Progenitor cell of endocrine pancreas (in vitro differentiated cells): Measurements from ENCODE around the gene TSSK3. TPM values are rescaled to one million over a fixed set of nuclear protein-coding genes. Genes with fewer than 3 reads are reported as not detected.
"Not testable (repeated sequence)": the region's sequence is repeated elsewhere in the genome, so short reads cannot be mapped to it uniquely, and the experiment has no call there.

ENCODE experiments used
- DNase-seq: peaks from one replicate; pipeline ENCODE4 v3.0.0; 2021; ENCODE audit warnings: low spot score; ENCODE audit not compliant: unreplicated experiment
- H3K27ac Mint-ChIP-seq: 2 replicates; pipeline ENCODE4 v1.8.0; 2021; ENCODE audit warnings: mild to moderate bottlenecking, moderate library complexity, mixed read lengths
- H3K27me3 Mint-ChIP-seq: 2 replicates; pipeline ENCODE4 v1.8.0; 2021; ENCODE audit warnings: mixed read lengths
- H3K36me3 Mint-ChIP-seq: 2 replicates; pipeline ENCODE4 v1.8.0; 2022; ENCODE audit warnings: mixed read lengths; ENCODE audit not compliant: insufficient read depth
- H3K4me1 Mint-ChIP-seq: 2 replicates; pipeline ENCODE4 v1.8.0; 2021; ENCODE audit warnings: low read depth, mixed read lengths
- H3K4me3 Mint-ChIP-seq: 2 replicates; pipeline ENCODE4 v1.8.0; 2021; ENCODE audit warnings: low read depth, mild to moderate bottlenecking, moderate library complexity, mixed read lengths
- H3K9me3 Mint-ChIP-seq: 2 replicates; pipeline ENCODE4 v1.8.0; 2021; ENCODE audit warnings: low read depth, mixed read lengths
- total RNA-seq: library from RNA; stranded (reverse); gene quantifications from 2 replicates; pipeline ENCODE4 v1.2.1, GENCODE V29; 2021
- TF ChIP-seq, protein P1 (sequence below): fragments of 200-600 bp; sonication (generic); IDR thresholded peaks from one replicate; pipeline ENCODE4 v1.5.0; 2021; ENCODE audit warnings: antibody characterized with exemption, mild to moderate bottlenecking; ENCODE audit not compliant: unreplicated experiment

TSSK3 gene
- total RNA-seq, 1 donor from 2014 or later = 3.9 TPM

DNA sequence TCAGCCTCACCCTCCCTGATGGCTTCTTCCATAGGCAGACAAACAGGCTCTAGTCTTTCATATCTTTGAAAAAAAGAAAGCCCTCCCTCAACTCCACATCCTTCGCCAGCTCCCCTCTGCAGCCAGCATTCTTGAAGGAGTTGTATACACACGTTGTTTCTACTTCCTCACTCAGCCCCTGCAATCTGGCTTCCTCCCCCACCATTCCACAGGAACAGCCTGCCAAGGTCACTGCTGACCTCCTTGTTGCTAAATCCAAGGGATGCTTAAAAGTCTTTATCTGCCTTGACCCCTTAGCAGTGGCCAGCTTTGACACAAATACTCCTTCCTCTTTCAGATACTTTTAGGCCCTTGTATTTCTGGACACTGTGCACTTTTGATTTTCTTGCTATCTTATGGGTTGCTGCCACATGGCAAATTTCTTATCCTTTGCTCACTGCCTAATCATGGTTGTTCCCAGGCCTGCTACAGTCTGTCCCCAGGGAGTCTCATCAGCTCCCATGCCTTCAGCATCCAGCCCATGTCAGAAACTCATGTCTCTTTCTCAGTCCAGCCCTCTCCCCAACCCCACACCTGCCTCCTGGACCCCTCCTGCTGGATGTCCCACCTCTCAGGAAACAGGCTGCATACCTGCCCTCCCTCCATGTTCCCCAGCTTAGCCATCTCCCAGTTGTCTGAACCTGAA is 8.3 kb upstream of the TSSK3 start:
- peak overlapping the region; percentile 65 for H3K27ac Mint-ChIP-seq
- DNase-seq = no peak
- no peaks in the 10 kb centered on the region for H3K9me3 Mint-ChIP-seq
- H3K4me3 Mint-ChIP-seq = no peak overlapping the region
- TF ChIP-seq, protein P1, sequence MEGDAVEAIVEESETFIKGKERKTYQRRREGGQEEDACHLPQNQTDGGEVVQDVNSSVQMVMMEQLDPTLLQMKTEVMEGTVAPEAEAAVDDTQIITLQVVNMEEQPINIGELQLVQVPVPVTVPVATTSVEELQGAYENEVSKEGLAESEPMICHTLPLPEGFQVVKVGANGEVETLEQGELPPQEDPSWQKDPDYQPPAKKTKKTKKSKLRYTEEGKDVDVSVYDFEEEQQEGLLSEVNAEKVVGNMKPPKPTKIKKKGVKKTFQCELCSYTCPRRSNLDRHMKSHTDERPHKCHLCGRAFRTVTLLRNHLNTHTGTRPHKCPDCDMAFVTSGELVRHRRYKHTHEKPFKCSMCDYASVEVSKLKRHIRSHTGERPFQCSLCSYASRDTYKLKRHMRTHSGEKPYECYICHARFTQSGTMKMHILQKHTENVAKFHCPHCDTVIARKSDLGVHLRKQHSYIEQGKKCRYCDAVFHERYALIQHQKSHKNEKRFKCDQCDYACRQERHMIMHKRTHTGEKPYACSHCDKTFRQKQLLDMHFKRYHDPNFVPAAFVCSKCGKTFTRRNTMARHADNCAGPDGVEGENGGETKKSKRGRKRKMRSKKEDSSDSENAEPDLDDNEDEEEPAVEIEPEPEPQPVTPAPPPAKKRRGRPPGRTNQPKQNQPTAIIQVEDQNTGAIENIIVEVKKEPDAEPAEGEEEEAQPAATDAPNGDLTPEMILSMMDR = no peak
- no peaks in the 10 kb centered on the region for H3K27me3 Mint-ChIP-seq
- H3K4me1 Mint-ChIP-seq = peaks cover 13% of the 10 kb centered on the region
- peaks cover 2% of the 10 kb centered on the region for H3K36me3 Mint-ChIP-seq

DNA sequence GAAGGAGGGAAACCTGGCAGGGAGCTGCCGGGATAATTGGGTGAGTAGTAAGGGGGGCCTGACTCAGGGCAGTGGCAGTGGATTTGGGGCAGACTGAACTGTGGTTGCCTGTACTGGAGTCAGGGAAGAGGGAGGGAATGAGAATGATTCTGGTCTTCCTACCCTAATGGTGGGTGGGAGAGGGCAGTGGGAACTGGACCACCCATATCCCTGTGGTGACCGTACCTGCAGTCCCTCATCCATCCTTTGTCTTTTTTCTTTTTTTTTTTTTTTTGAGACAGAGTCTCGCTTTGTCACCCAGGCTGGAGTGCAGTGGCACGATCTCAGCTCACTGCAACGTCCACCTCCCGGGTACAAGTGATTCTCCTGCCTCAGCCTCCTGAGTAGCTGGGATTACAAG is 6.6 kb upstream of the TSSK3 start:
- not testable (repeated sequence) for H3K27ac Mint-ChIP-seq, DNase-seq, H3K27me3 Mint-ChIP-seq, H3K36me3 Mint-ChIP-seq, H3K4me3 Mint-ChIP-seq, H3K9me3 Mint-ChIP-seq
- H3K4me1 Mint-ChIP-seq = peaks cover 13% of the 10 kb centered on the region

DNA sequence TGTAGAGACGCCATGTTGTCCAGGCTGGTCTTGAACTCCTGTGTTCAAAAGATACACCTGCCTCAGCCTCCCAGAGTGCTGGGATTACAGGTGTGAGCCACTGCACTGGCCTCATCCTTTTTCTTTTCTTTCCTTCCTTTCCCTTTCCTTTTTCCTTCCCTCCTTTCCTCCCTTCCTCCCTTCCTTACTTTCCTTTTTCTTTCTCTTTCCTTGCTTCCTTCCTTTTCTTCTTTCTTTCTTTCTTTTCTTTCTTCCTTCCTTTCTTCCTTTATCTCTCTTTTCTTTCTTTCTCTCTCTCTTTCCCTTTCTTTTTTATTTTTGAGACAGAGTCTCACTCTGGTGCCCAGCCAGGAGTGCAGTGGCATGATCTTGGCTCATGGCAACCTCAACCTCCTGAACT is 5.9 kb upstream of the TSSK3 start:
- Mint-ChIP-seq H3K9me3 (no peaks in the 10 kb centered on the region), H3K36me3 (peaks cover 7% of the 10 kb centered on the region), H3K27ac (no peak overlapping the region), H3K27me3 (peaks cover 6% of the 10 kb centered on the region), H3K4me1 (peaks cover 14% of the 10 kb centered on the region), H3K4me3 (no peak overlapping the region)
- no peak for DNase-seq
- TF ChIP-seq, protein P1 = no peak

DNA sequence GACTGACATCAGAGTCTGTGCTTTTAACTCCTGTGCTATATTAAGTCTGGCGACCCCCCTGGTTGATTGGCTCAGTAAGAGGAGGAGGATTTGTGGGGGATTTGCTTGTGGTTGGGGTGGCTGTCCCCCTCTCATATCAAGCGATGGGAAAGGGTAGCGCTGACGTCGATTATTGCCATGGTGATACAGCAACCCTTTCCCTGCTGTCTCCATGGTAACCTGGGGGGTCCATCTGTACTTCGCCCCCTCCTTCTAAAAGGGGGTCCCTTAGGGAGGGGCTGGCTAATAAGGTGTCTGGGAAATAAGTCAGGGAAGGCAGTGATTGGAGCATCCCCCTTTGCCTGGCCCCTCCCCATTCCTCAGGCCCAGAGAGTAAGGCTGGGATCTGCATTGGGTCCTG is 4.7 kb upstream of the TSSK3 start:
- H3K4me3 Mint-ChIP-seq = no peak overlapping the region
- H3K4me1 Mint-ChIP-seq = peaks cover 14% of the 10 kb centered on the region
- H3K27me3 Mint-ChIP-seq = peaks cover 9% of the 10 kb centered on the region
- H3K27ac Mint-ChIP-seq = no peak overlapping the region
- no peak for DNase-seq
- TF ChIP-seq, protein P1 = no peak
- H3K9me3 Mint-ChIP-seq = no peaks in the 10 kb centered on the region
- H3K36me3 Mint-ChIP-seq = peaks cover 9% of the 10 kb centered on the region

DNA sequence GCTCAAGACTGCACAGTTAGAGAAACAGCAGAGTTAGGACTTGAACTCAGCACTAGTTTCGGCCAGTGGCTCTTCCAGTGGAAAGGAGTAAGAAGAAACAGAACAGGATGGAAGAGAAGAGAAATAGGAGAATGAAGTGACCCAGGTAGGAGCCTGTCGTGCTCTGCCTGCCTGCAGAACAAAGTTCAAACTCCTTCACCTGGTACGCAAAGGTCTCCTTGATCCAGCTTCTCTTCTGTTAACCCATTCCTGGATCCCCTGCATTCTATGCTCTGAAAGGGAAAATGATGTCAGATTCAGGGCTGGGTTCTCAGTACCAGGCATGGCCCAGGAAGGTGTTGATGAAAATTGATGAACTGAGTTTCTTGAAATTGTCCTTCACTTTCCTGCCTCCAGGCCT is 3.9 kb upstream of the TSSK3 start:
- peaks cover 10% of the 10 kb centered on the region for H3K36me3 Mint-ChIP-seq
- DNase-seq = no peak
- peaks cover 10% of the 10 kb centered on the region for H3K27me3 Mint-ChIP-seq
- H3K27ac Mint-ChIP-seq = no peak overlapping the region
- no peak overlapping the region for H3K4me3 Mint-ChIP-seq
- TF ChIP-seq, protein P1 = no peak
- peaks cover 12% of the 10 kb centered on the region for H3K4me1 Mint-ChIP-seq
- no peaks in the 10 kb centered on the region for H3K9me3 Mint-ChIP-seq

DNA sequence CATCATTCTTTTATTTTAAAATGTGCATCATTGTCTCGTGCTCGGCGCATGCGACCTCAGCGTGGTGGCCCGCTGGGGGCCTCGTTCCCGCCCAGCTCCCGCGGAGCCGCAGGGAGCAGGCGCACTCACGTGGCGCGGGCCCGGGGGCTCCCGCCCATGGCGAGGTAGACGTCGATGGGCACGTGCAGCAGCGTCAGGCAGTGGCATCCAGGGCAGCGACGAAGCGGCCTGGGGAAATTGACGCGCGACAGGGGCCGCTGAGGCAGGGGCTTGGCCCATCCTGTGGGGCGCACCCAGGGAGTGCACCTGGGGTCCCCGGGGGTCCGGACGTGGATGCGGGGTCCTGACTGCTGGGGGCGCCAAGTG is 1.0 kb upstream of the TSSK3 start:
- H3K27me3 Mint-ChIP-seq = peaks cover 10% of the 10 kb centered on the region
- DNase-seq = no peak
- peaks cover 11% of the 10 kb centered on the region for H3K36me3 Mint-ChIP-seq
- TF ChIP-seq, protein P1 = no peak
- H3K4me1 Mint-ChIP-seq = peaks cover 6% of the 10 kb centered on the region
- no peaks in the 10 kb centered on the region for H3K9me3 Mint-ChIP-seq
- no peak overlapping the region for H3K27ac Mint-ChIP-seq
- no peak overlapping the region for H3K4me3 Mint-ChIP-seq
